ENCODE measurements around the gene TENT4A. TPM values are rescaled to one million over a fixed set of nuclear protein-coding genes. Genes with fewer than 3 reads are reported as not detected.

The TENT4A gene
- total RNA-seq, 1 donor from 2014 or later, result 7.8 TPM

Other genes with a start within 250 kb of the TENT4A start
- gene NSUN2, start 80.4 kb upstream of the TENT4A start, total RNA-seq, result 64.5 and 80.0 TPM in 2 replicates
- 13.2 and 14.1 TPM in 2 replicates for gene SRD5A1, start 80.0 kb upstream of the TENT4A start, total RNA-seq